Measurements from ENCODE around the gene MCF2L2. TPM values are rescaled to one million over a fixed set of nuclear protein-coding genes. Genes with fewer than 3 reads are reported as not detected.

MCF2L2 gene
- total and polyA plus RNA-seq, 9 of the 15 experiments (the other 6 are each of a cell fraction or from before 2014, with no cell fraction given): 0.56 to 4.2 (median 3.0) TPM

DNA sequence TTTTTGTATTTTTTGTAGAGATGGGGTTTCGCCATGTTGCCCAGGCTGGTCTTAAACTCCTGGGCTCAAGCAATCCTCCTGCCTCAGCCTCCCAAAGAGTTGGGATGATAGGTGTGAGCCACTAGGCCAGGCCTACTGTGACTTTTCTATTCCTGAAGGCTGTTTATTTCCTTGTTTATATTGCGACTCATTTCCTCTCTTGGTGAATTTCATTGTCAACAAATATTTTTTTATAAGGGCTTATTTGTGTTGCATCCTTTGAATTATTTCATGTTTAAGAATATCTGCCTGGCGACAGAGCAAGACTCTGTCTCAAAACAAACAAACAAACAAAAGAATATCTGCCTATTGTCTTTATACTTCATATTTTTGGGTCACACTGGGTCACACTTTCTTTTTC, 299.7 kb downstream of the MCF2L2 start:
- 34% methylated on average over 3 of the region's 3 CpGs for WGBS (ENCODE audit: insufficient coverage, low coverage, missing lambda C conversion rate)
- no peaks in the 10 kb centered on the region for H3K9me1 ChIP-seq (ENCODE audit: control insufficient read depth, insufficient read depth, low read length)
- intact Hi-C loops (cut with micrococcal nuclease) (loop anchor here (10.0 kb wide), 1 partner anchor 636 kb away; no protein-coding TSS in a partner anchor), in situ Hi-C loops (cut with MboI) (loop anchor here (25.0 kb wide), 1 partner anchor 634 kb away; no protein-coding TSS in a partner anchor)
- H3K9ac ChIP-seq (ENCODE audit: insufficient read depth in 1 of 2, low read depth in 2 of 2, low read length in 2 of 2): no peak overlapping the region
- H3K27me3 ChIP-seq (ENCODE audit: control insufficient read depth in 2 of 2, insufficient read depth in 2 of 2, low read length in 2 of 2): peaks cover 8 to 13% of the 10 kb centered on the region in 2 experiments
- peaks cover 2% of the 10 kb centered on the region; the same call in 1 of the 2 replicates for H3K9me3 ChIP-seq (replicated peaks; ENCODE audit: control insufficient read depth, insufficient read depth, low read depth, low read length)
- no peaks in the 10 kb centered on the region for H3K79me2 ChIP-seq (ENCODE audit: control insufficient read depth, insufficient read depth, low read length)
- ChIA-PET POLR2A (interaction anchor here (1.0 to 1.5 kb wide), 2 partner anchors 257 to 320 kb away, joined by 3 to 6 read pairs; no protein-coding TSS in a partner anchor), CTCF (ENCODE audit: low intra/inter-chr PET ratio) (no interaction called here)
- no peak overlapping the region for H3K27ac ChIP-seq (ENCODE audit: extremely low read depth, low read depth, low read length)
- no peaks in the 10 kb centered on the region for H4K20me1 ChIP-seq (replicated peaks; ENCODE audit: control insufficient read depth, insufficient read depth, low read length)
- no peaks in the 10 kb centered on the region for H3K4me1 ChIP-seq (replicated peaks in 1 of 2; ENCODE audit: control insufficient read depth in 2 of 2, insufficient read depth in 2 of 2, low read length in 2 of 2)
- no peak for ATAC-seq
- BruUV-seq (replicated peaks): no TSS peak
- no peak for DNase-seq (ENCODE audit: extremely low read depth in 1 of 4, low spot score in 3 of 4)
- no peaks in the 10 kb centered on the region for H3K36me3 ChIP-seq (ENCODE audit: control insufficient read depth, insufficient read depth, low read length)
- H3K4me2 ChIP-seq (ENCODE audit: insufficient read depth, low read length): no peak overlapping the region
- no peak overlapping the region for H3K4me3 ChIP-seq
- H2AFZ ChIP-seq (ENCODE audit: low read depth, low read length): no peak overlapping the region
- no peak for FAIRE-seq
- TF ChIP-seq LARP7 (IDR thresholded peaks at IDR 0.05) (no peak), ZNF655 (CRISPR knock-in tag; IDR thresholded peaks at IDR 0.05) (no peak), DPF2 (IDR thresholded peaks at IDR 0.05) (no peak), XRCC5 (IDR thresholded peaks at IDR 0.05; ENCODE audit: low read depth, low read length) (no peak), GATAD2B (IDR thresholded peaks at IDR 0.05; ENCODE audit: borderline replicate concordance) (no peak), EGR1 (conservative IDR thresholded peaks at IDR 0.05) (no peak), ETV1 (tag; conservative IDR thresholded peaks at IDR 0.05; ENCODE audit: low read depth) (no peak), WHSC1 (IDR thresholded peaks at IDR 0.05; ENCODE audit: low read length) (no peak), ZNF707 (CRISPR knock-in tag; conservative IDR thresholded peaks at IDR 0.05) (no peak), NR4A1 (CRISPR knock-in tag; IDR thresholded peaks at IDR 0.05) (no peak), NR4A1 (tag; IDR thresholded peaks at IDR 0.05) (no peak), HES1 (IDR thresholded peaks at IDR 0.05; ENCODE audit: low read depth) (no peak), ATF7 (IDR thresholded peaks at IDR 0.05) (no peak), POLR2AphosphoS2 (IDR thresholded peaks at IDR 0.05; ENCODE audit: low read length) (no peak)
- TF ChIP-seq, protein P1, sequence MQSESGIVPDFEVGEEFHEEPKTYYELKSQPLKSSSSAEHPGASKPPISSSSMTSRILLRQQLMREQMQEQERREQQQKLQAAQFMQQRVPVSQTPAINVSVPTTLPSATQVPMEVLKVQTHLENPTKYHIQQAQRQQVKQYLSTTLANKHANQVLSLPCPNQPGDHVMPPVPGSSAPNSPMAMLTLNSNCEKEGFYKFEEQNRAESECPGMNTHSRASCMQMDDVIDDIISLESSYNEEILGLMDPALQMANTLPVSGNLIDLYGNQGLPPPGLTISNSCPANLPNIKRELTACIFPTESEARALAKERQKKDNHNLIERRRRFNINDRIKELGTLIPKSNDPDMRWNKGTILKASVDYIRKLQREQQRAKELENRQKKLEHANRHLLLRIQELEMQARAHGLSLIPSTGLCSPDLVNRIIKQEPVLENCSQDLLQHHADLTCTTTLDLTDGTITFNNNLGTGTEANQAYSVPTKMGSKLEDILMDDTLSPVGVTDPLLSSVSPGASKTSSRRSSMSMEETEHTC (IDR thresholded peaks at IDR 0.05): no peak
- TF ChIP-seq, protein P2, sequence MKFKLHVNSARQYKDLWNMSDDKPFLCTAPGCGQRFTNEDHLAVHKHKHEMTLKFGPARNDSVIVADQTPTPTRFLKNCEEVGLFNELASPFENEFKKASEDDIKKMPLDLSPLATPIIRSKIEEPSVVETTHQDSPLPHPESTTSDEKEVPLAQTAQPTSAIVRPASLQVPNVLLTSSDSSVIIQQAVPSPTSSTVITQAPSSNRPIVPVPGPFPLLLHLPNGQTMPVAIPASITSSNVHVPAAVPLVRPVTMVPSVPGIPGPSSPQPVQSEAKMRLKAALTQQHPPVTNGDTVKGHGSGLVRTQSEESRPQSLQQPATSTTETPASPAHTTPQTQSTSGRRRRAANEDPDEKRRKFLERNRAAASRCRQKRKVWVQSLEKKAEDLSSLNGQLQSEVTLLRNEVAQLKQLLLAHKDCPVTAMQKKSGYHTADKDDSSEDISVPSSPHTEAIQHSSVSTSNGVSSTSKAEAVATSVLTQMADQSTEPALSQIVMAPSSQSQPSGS (CRISPR knock-in tag; IDR thresholded peaks at IDR 0.05): no peak
- TF ChIP-seq, protein P3, sequence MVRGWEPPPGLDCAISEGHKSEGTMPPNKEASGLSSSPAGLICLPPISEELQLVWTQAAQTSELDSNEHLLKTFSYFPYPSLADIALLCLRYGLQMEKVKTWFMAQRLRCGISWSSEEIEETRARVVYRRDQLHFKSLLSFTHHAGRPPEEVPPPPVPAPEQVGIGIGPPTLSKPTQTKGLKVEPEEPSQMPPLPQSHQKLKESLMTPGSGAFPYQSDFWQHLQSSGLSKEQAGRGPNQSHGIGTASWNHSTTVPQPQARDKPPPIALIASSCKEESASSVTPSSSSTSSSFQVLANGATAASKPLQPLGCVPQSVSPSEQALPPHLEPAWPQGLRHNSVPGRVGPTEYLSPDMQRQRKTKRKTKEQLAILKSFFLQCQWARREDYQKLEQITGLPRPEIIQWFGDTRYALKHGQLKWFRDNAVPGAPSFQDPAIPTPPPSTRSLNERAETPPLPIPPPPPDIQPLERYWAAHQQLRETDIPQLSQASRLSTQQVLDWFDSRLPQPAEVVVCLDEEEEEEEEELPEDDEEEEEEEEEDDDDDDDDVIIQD (CRISPR knock-in tag; IDR thresholded peaks at IDR 0.05): no peak
